CD8-positive, alpha-beta memory T cell (primary cell): Measurements from ENCODE around the gene P2RX4. TPM values are rescaled to one million over a fixed set of nuclear protein-coding genes. Genes with fewer than 3 reads are reported as not detected.
"Not testable (repeated sequence)": the region's sequence is repeated elsewhere in the genome, so short reads cannot be mapped to it uniquely, and the experiment has no call there.

ENCODE experiments used
- CTCF ChIA-PET: fragments of 350-600 bp; sonication (Branson Sonifier 250); formaldehyde crosslinking; loops from one replicate; lab custom pipeline; 2021; ENCODE audit warnings: antibody characterized with exemption; lab: Charles Lee
- POLR2A ChIA-PET: fragments of 350-600 bp; sonication (Branson Sonifier 250); formaldehyde crosslinking; loops from one replicate; lab custom pipeline; 2021; ENCODE audit warnings: antibody characterized with exemption; lab: Charles Lee
- DNase-seq, 5 donors: peaks; one replicate each; pipeline versions ENCODE4 v3.0.0 to v3.0.0-alpha.2; 2020 to 2022; ENCODE audit warnings: mixed read lengths in 1 of 5
- H3K27ac ChIP-seq: one replicate; pipeline ENCODE4 v1.7.0; 2013; ENCODE audit warnings: low read depth, mild to moderate bottlenecking, low read length, moderate library complexity
- H3K27me3 ChIP-seq: 2 replicates; pipeline ENCODE4 v1.7.0; 2013; ENCODE audit warnings: low read length, mild to moderate bottlenecking; ENCODE audit not compliant: insufficient read depth, poor library complexity, severe bottlenecking
- H3K36me3 ChIP-seq: 2 replicates; pipeline ENCODE4 v1.7.0; 2013; ENCODE audit warnings: mild to moderate bottlenecking, low read length, moderate library complexity; ENCODE audit not compliant: insufficient read depth
- H3K4me1 ChIP-seq: 2 replicates; pipeline ENCODE4 v1.7.0; 2013; ENCODE audit warnings: mild to moderate bottlenecking, low read length, moderate library complexity; ENCODE audit not compliant: insufficient read depth
- H3K4me3 ChIP-seq: 2 replicates; pipeline ENCODE4 v1.7.0; 2013; ENCODE audit warnings: mild to moderate bottlenecking, low read length
- H3K9me3 ChIP-seq: 2 replicates; pipeline ENCODE4 v1.7.0; 2013; ENCODE audit warnings: mild to moderate bottlenecking, low read length
- H3K27ac Mint-ChIP-seq, 8 donors: one replicate each; pipeline ENCODE4 v1.8.0; 2020 to 2021; ENCODE audit warnings: mixed read lengths in 8 of 8, mild to moderate bottlenecking in 6 of 8, inconsistent platforms in 3 of 8, moderate library complexity in 3 of 8
- H3K27me3 Mint-ChIP-seq, 2 donors: one replicate each; pipeline ENCODE4 v1.8.0; 2020 to 2021; ENCODE audit warnings: mixed read lengths in 2 of 2, mild to moderate bottlenecking in 1 of 2, moderate library complexity in 1 of 2
- H3K36me3 Mint-ChIP-seq, 3 donors: one replicate each; pipeline ENCODE4 v1.8.0; 2020 to 2021; ENCODE audit warnings: mixed read lengths in 3 of 3, inconsistent platforms in 1 of 3, mild to moderate bottlenecking in 1 of 3
- H3K4me1 Mint-ChIP-seq, 3 donors: one replicate each; pipeline ENCODE4 v1.8.0; 2020 to 2021; ENCODE audit warnings: mixed read lengths in 3 of 3, inconsistent platforms in 1 of 3, mild to moderate bottlenecking in 1 of 3
- H3K4me3 Mint-ChIP-seq, 7 donors: one replicate each; pipeline ENCODE4 v1.8.0; 2020 to 2021; ENCODE audit warnings: mixed read lengths in 7 of 7, mild to moderate bottlenecking in 6 of 7, moderate library complexity in 4 of 7, inconsistent platforms in 2 of 7
- H3K9me3 Mint-ChIP-seq, 5 donors: one replicate each; pipeline ENCODE4 v1.8.0; 2020 to 2022; ENCODE audit warnings: mixed read lengths in 5 of 5, mild to moderate bottlenecking in 3 of 5, moderate library complexity in 2 of 5, inconsistent platforms in 1 of 5
- polyA plus RNA-seq: library from polyadenylated mRNA; unstranded; fragments of 300-500 nt; fragmentation: Illumina TruSeq; gene quantifications from one replicate; pipeline ENCODE4 v1.2.3, GENCODE V29; 2021
- total RNA-seq, 2 experiments: library from RNA; stranded (reverse); gene quantifications; one replicate each; pipeline ENCODE4 v1.2.3, GENCODE V29; 2021

Gene P2RX4
- total and polyA plus RNA-seq, 3 experiments from 2014 or later, result 27.0 to 40.3 (median 39.2) TPM

DNA sequence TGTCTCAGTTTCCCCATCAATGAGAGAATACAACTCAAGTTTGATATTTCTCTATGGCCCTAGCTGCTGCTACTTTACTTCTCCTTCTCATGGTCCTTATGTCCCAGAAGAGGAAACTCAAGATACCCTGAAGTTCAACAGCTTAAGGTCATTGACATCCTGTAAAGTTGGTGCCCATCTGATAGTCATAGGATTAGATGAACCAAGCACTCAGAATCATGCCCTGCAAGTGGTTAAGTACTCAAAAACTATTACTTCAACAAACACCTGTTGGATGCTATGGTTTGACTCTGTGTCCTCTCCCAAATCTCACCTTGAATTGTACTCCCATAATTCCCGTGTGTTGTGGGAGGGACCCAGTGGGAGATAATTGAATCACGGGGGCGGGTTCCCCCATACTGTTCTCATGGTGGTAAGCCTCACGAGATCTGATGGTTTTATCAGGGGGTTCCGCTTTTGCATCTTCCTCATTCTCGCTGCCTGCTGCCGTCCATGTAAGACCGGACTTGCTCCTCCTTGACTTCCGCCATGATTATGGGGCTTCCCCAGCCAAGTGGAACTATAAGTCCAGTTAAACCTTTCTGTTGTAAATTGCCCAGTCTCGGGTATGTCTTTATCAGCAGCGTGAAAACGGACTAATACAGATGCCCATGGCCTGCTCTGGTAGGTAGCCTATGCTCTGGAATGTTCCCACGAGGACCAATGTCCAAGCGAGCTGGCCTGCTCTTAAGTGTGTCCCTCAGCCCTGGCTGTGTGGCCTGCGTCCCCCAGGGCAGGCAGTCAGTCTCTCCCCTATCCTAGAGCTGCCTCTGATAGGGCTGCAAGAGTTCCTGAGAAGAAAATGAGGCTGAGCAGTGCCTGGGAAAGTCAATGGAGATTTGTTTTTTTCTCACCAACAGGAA lies 68.5 kb downstream of the P2RX4 start:
- Mint-ChIP-seq H3K27ac (no peak overlapping the region), H3K36me3 (peaks cover 0 to 20% (median 0%) of the 10 kb centered on the region in 3 donors), H3K9me3 (no peaks in the 10 kb centered on the region), H3K4me3 (no peak overlapping the region), H3K4me1 (peaks cover 0 to 1% (median 0%) of the 10 kb centered on the region in 3 donors), H3K27me3 (no peaks in the 10 kb centered on the region)
- CTCF ChIA-PET, result no interaction called here
- Histone ChIP-seq H3K4me3 (no peak overlapping the region), H3K9me3 (no peaks in the 10 kb centered on the region), H3K36me3 (no peaks in the 10 kb centered on the region), H3K4me1 (no peaks in the 10 kb centered on the region), H3K27me3 (no peaks in the 10 kb centered on the region), H3K27ac (no peak overlapping the region)
- DNase-seq, result no peak
- POLR2A ChIA-PET, result no interaction called here

DNA sequence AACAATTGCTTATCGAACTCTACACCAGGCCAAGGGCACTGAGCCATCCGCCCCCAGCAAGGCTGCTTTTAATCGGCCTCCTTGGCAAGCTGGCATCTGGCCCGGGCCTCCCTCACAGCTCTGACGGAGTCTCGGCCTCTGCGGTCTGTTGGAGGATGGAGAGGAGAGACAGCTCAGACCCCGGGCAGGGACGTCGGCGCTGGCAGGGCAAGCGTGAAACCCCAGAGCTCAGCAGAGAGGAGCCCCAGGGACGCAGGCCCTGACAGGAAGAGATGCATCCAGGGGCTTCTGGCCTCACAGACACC lies 69.1 kb downstream of the P2RX4 start:
- no peak overlapping the region for H3K27ac ChIP-seq
- no peak overlapping the region for H3K4me3 ChIP-seq
- Mint-ChIP-seq H3K36me3 (peaks cover 0 to 17% (median 0%) of the 10 kb centered on the region in 3 donors), H3K27me3 (no peaks in the 10 kb centered on the region), H3K4me1 (peaks cover 0 to 3% (median 0%) of the 10 kb centered on the region in 3 donors), H3K9me3 (no peaks in the 10 kb centered on the region), H3K27ac (peak overlapping the region in 1 of 8 donors; percentile 55), H3K4me3 (no peak overlapping the region)
- H3K4me1 ChIP-seq, result no peaks in the 10 kb centered on the region
- H3K9me3 ChIP-seq, result no peaks in the 10 kb centered on the region
- no peaks in the 10 kb centered on the region for H3K27me3 ChIP-seq
- DNase-seq, result no peak
- ChIA-PET CTCF (no interaction called here), POLR2A (no interaction called here)
- H3K36me3 ChIP-seq, result no peaks in the 10 kb centered on the region

DNA sequence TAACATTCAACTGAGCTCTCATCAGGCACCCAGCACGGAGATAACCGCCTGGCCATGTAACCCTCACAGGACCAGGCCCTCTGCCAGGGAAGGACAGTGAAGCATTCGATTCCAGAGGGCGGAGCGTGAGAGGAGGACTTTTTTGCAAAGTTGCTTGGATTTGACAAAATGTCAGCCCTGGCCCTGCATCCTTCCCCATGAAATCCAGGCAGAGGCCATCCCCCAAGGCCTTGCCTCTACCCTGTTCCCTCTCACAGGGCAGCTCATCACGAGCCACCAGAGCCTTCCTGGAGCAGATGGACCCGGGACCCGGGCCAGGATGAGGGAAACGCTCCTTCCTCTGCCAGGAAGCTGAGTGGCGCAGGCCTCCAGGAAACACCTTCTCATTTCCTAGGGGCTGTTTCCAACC lies 69.6 kb downstream of the P2RX4 start:
- no peaks in the 10 kb centered on the region for H3K27me3 Mint-ChIP-seq
- H3K4me3 Mint-ChIP-seq, result no peak overlapping the region
- ChIA-PET POLR2A (no interaction called here), CTCF (no interaction called here)
- H3K27ac ChIP-seq, result no peak overlapping the region
- peaks cover 0 to 16% (median 0%) of the 10 kb centered on the region in 3 donors for H3K36me3 Mint-ChIP-seq
- H3K27ac Mint-ChIP-seq, result peak overlapping the region in 1 of 8 donors; percentile 55
- no peak for DNase-seq
- H3K36me3 ChIP-seq, result no peaks in the 10 kb centered on the region
- H3K4me1 Mint-ChIP-seq, result peaks cover 0 to 3% (median 0%) of the 10 kb centered on the region in 3 donors
- H3K4me1 ChIP-seq, result no peaks in the 10 kb centered on the region
- H3K9me3 Mint-ChIP-seq, result no peaks in the 10 kb centered on the region
- H3K9me3 ChIP-seq, result no peaks in the 10 kb centered on the region
- H3K27me3 ChIP-seq, result no peaks in the 10 kb centered on the region
- H3K4me3 ChIP-seq, result no peak overlapping the region

DNA sequence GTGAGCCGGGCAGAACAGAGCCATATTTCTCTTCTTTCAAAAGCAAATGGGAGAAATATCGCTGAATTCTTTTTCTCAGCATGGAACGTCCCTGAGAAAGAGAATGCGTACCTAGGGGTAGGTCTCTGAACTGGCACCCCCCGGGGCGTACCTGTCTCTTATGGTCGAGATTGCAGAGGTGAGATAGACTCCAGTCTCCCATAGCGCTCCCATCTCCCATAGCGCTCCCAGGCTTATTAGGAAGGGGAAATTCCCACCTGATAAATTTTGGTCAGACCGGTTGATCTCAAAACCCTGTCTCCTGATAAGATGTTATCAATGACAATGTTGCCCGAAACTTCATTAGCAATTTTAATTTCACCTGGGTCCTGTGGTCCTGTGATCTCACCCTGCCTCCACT lies 70.6 kb downstream of the P2RX4 start:
- H3K4me1 ChIP-seq, H3K4me3 ChIP-seq, POLR2A ChIA-PET, H3K27ac ChIP-seq, H3K27ac Mint-ChIP-seq, H3K27me3 ChIP-seq, H3K4me3 Mint-ChIP-seq, H3K27me3 Mint-ChIP-seq, DNase-seq, H3K9me3 ChIP-seq, H3K4me1 Mint-ChIP-seq, H3K36me3 ChIP-seq, CTCF ChIA-PET, H3K9me3 Mint-ChIP-seq: not testable (repeated sequence)
- H3K36me3 Mint-ChIP-seq, result peaks cover 0 to 12% (median 0%) of the 10 kb centered on the region in 3 donors

DNA sequence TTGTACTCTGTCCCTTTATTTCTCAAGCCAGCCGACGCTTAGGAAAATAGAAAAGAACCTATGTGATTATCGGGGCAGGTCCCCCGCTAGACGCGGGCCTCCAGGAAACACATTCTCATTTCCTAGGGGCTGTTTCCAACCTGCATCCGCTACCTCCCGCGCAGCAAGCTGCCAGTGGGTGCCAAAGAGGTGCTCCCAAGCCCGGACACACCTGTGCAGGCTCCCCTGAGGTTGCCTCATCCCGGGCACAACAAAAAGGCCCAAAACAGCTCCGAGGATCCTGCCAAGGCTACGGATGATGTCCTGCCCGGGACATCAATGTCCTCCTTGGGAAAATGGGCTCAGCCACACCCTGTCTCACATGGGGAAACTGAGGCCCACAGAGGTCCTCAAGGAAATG lies 71.2 kb downstream of the P2RX4 start:
- peak overlapping the region in 1 of 8 donors; percentile 41 for H3K27ac Mint-ChIP-seq
- POLR2A ChIA-PET, result not testable (repeated sequence)

DNA sequence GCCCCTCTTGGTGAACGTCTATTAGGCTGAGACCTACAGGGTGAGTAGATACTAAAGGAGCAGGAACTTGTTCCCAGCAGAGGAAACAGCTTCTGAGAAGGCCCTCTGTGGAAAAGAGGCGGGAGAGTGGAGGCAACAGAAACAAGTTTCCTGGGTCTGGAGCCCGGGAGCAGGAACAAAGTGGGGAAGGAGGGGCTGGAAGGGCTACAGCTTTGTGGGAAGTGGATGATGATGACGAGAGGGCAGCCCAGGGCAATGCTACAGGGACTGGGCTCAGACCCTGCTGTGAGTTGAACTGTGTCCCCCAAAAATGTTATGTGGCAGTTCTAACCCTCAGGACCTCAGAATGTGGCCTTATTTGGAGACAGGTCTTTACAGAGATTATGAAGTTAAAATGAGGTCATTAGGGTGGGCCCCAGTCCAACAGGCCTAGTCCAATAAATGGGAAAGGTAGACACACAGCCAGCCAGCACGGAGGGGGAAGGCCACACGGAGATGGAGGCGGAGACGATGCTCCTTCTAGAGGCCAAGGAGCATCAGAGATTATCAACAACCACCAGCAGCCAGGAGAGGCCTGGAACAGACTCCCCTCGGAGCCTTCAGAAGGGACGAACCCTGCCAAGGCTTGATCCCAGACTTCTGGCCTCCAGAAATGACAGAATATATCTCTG lies 72.3 kb downstream of the P2RX4 start:
- Mint-ChIP-seq H3K9me3 (no peaks in the 10 kb centered on the region), H3K27ac (peak overlapping the region in 2 of 8 donors; percentile 4 to 51), H3K36me3 (peaks cover 0 to 9% (median 0%) of the 10 kb centered on the region in 3 donors), H3K27me3 (no peaks in the 10 kb centered on the region), H3K4me1 (peaks cover 0 to 3% (median 0%) of the 10 kb centered on the region in 3 donors), H3K4me3 (peak overlapping the region in 1 of 7 donors; percentile 48)
- Histone ChIP-seq H3K4me3 (no peak overlapping the region), H3K27me3 (no peaks in the 10 kb centered on the region), H3K4me1 (no peaks in the 10 kb centered on the region), H3K9me3 (no peaks in the 10 kb centered on the region), H3K27ac (no peak overlapping the region), H3K36me3 (no peaks in the 10 kb centered on the region)
- ChIA-PET CTCF (no interaction called here), POLR2A (no interaction called here)
- no peak for DNase-seq

More for the DNA sequence above, 71.2 kb downstream of the P2RX4 start:
- H3K4me1 ChIP-seq, H3K9me3 Mint-ChIP-seq, H3K27me3 ChIP-seq, H3K36me3 ChIP-seq, DNase-seq, H3K27me3 Mint-ChIP-seq, H3K4me3 ChIP-seq, H3K9me3 ChIP-seq, H3K4me1 Mint-ChIP-seq, H3K27ac ChIP-seq, CTCF ChIA-PET, H3K4me3 Mint-ChIP-seq: not testable (repeated sequence)
- peaks cover 0 to 10% (median 0%) of the 10 kb centered on the region in 3 donors for H3K36me3 Mint-ChIP-seq

DNA sequence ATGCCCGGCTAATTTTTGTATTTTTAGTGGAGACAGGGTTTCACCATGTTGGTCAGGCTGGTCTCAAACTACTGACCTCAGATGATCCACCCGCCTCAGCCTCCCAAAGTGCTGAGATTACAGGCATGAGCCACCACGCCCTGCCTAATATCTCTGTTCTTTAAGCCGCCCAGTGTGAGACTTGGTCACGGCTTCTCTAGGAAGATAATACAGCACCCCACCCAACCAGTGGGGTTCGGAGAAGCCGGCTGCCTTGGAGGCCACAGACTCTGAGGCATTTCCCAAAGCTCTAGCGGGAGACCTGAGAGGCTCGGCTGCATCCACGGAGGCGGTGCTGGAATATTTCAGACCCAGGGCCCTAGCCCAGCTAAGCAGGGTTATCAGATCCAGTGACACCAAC lies 73.0 kb downstream of the P2RX4 start:
- H3K4me3 Mint-ChIP-seq, H3K27ac ChIP-seq, H3K4me3 ChIP-seq, H3K27me3 ChIP-seq, POLR2A ChIA-PET, H3K9me3 Mint-ChIP-seq, H3K27ac Mint-ChIP-seq, H3K36me3 Mint-ChIP-seq, CTCF ChIA-PET, H3K4me1 Mint-ChIP-seq, H3K27me3 Mint-ChIP-seq, DNase-seq, H3K36me3 ChIP-seq, H3K4me1 ChIP-seq, H3K9me3 ChIP-seq: not testable (repeated sequence)

DNA sequence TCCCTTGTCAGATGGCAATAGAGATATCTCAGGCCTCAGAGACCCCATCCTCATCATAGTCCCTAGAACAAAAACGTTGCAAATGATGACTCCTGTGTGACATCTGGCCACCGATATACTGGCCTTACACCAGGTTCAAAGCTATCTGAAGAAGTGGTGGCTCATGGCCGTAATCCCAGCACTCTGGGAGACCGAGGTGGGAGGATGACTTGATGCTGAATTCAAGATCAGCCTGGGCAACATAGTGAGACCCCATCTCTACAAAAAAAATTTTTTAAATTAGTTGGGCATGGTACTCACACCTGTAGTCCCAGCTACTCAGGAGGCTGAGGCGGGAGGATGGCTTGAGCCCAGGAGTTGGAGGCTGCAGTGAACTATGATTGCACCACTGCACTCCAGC lies 73.5 kb downstream of the P2RX4 start:
- Histone ChIP-seq H3K4me3 (no peak overlapping the region), H3K9me3 (no peaks in the 10 kb centered on the region), H3K27ac (no peak overlapping the region), H3K36me3 (no peaks in the 10 kb centered on the region), H3K4me1 (no peaks in the 10 kb centered on the region), H3K27me3 (no peaks in the 10 kb centered on the region)
- no peak overlapping the region for H3K27ac Mint-ChIP-seq
- no peaks in the 10 kb centered on the region for H3K9me3 Mint-ChIP-seq
- DNase-seq, result no peak
- H3K27me3 Mint-ChIP-seq, result no peaks in the 10 kb centered on the region
- peaks cover 0 to 6% (median 4%) of the 10 kb centered on the region in 3 donors for H3K4me1 Mint-ChIP-seq
- H3K36me3 Mint-ChIP-seq, result peaks cover 0 to 9% (median 0%) of the 10 kb centered on the region in 3 donors
- ChIA-PET POLR2A (no interaction called here), CTCF (no interaction called here)
- no peak overlapping the region for H3K4me3 Mint-ChIP-seq
